ENCODE measurements around the gene OLIG2.

OLIG2 gene

GRCh38 chr21:33025489-33026442 is at the start of gene OLIG2:
OLIG2 (plus strand) TSS chr21:33025935; CDS start chr21:33026863, 928 bp downstream.
- DNase-seq = no peak

- no peak for DNase-seq
Observed at GRCh38 chr21:32976791-32977190, 48.9 kb upstream of the OLIG2 start.

GRCh38 chr21:32977216-32977615 is 48.5 kb upstream of the OLIG2 start:
- no peak for DNase-seq

GRCh38 chr21:32978331-32979270 is 47.1 kb upstream of the OLIG2 start:
- no peak for DNase-seq

- no peak for DNase-seq
Observed at GRCh38 chr21:32979598-32980268, 46.0 kb upstream of the OLIG2 start.

- no peak for DNase-seq
Observed at GRCh38 chr21:32981096-32981495, 44.6 kb upstream of the OLIG2 start.

- DNase-seq = no peak
Observed at GRCh38 chr21:32990666-32991065, 35.1 kb upstream of the OLIG2 start.

GRCh38 chr21:32991361-32991760 is 34.4 kb upstream of the OLIG2 start:
- no peak for DNase-seq

GRCh38 chr21:32993894-32994293 is 31.8 kb upstream of the OLIG2 start:
- no peak for DNase-seq

GRCh38 chr21:32994305-32994704 is 31.4 kb upstream of the OLIG2 start:
- no peak for DNase-seq

GRCh38 chr21:33007747-33008146 is 18.0 kb upstream of the OLIG2 start:
- no peak for DNase-seq

GRCh38 chr21:33008333-33009051 is 17.2 kb upstream of the OLIG2 start:
- DNase-seq = no peak

- DNase-seq = no peak
Observed at GRCh38 chr21:33010931-33011330, 14.8 kb upstream of the OLIG2 start.

- no peak for DNase-seq
Observed at GRCh38 chr21:33011462-33011861, 14.3 kb upstream of the OLIG2 start.

GRCh38 chr21:33013626-33014025 is 12.1 kb upstream of the OLIG2 start:
- no peak for DNase-seq

GRCh38 chr21:33014331-33014730 is 11.4 kb upstream of the OLIG2 start:
- no peak for DNase-seq

GRCh38 chr21:33015096-33015495 is 10.6 kb upstream of the OLIG2 start:
- no peak for DNase-seq

- DNase-seq = no peak
Observed at GRCh38 chr21:33015756-33016155, 10.0 kb upstream of the OLIG2 start.

GRCh38 chr21:33018707-33019465 is 6.8 kb upstream of the OLIG2 start:
- no peak for DNase-seq

- DNase-seq = no peak
Observed at GRCh38 chr21:33019516-33019884, 6.2 kb upstream of the OLIG2 start.

- no peak for DNase-seq
Observed at GRCh38 chr21:33019885-33020557, 5.7 kb upstream of the OLIG2 start.

Measured in CD4-positive, alpha-beta T cell treated with Interleukin-10 for 1 hour (primary cell).